WTC11 (cell line): ENCODE measurements around the gene SURF6. TPM values are rescaled to one million over a fixed set of nuclear protein-coding genes. Genes with fewer than 3 reads are reported as not detected.

Experiments
- ATF1 ChIP-seq: sonication (generic); formaldehyde crosslinking; IDR thresholded peaks from 2 replicates; pipeline ENCODE4 v1.8.1; 2023; ENCODE audit warnings: mild to moderate bottlenecking, moderate library complexity, missing genetic modification reagents
- ATF3 ChIP-seq: sonication (generic); formaldehyde crosslinking; conservative IDR thresholded peaks from 2 replicates; pipeline ENCODE4 v1.8.1; 2022; ENCODE audit warnings: mild to moderate bottlenecking, missing genetic modification reagents
- CDX4 ChIP-seq: fragments of 250-450 bp; sonication (Bioruptor Pico); IDR thresholded peaks from 2 replicates; pipeline ENCODE4 v1.9.0; 2021; ENCODE audit warnings: moderate library complexity, mild to moderate bottlenecking, inconsistent platforms, borderline replicate concordance
- E2F1 ChIP-seq: sonication (generic); formaldehyde crosslinking; IDR thresholded peaks from 2 replicates; pipeline ENCODE4 v1.8.0; 2022; ENCODE audit warnings: mild to moderate bottlenecking, missing genetic modification reagents
- ESRRA ChIP-seq: sonication (generic); formaldehyde crosslinking; IDR thresholded peaks from 2 replicates; pipeline ENCODE4 v1.8.1; 2022; ENCODE audit warnings: mild to moderate bottlenecking, missing genetic modification reagents, borderline replicate concordance
- ETV6 ChIP-seq: sonication (generic); formaldehyde crosslinking; IDR thresholded peaks from 2 replicates; pipeline ENCODE4 v1.8.1; 2022; ENCODE audit warnings: mild to moderate bottlenecking, missing genetic modification reagents
- GABPB1 ChIP-seq: sonication (generic); formaldehyde crosslinking; IDR thresholded peaks from 2 replicates; pipeline ENCODE4 v1.8.1; 2023; ENCODE audit warnings: mild to moderate bottlenecking, missing genetic modification reagents
- PRDM15 ChIP-seq: sonication (generic); formaldehyde crosslinking; IDR thresholded peaks from 2 replicates; pipeline ENCODE4 v1.8.0; 2022; ENCODE audit warnings: missing genetic modification reagents
- PREB ChIP-seq: sonication (generic); formaldehyde crosslinking; IDR thresholded peaks from 2 replicates; pipeline ENCODE4 v1.8.1; 2022; ENCODE audit warnings: mild to moderate bottlenecking, missing genetic modification reagents, moderate library complexity, borderline replicate concordance
- SOX15 ChIP-seq: fragments of 250-450 bp; sonication (Bioruptor Pico); IDR thresholded peaks from 2 replicates; pipeline ENCODE4 v1.9.0; 2021; ENCODE audit warnings: mild to moderate bottlenecking
- SP1 ChIP-seq: sonication (generic); formaldehyde crosslinking; conservative IDR thresholded peaks from 2 replicates; pipeline ENCODE4 v1.8.1; 2022; ENCODE audit warnings: missing genetic modification reagents
- TEAD4 ChIP-seq: sonication (generic); formaldehyde crosslinking; IDR thresholded peaks from 2 replicates; pipeline ENCODE4 v1.8.0; 2022; ENCODE audit warnings: mild to moderate bottlenecking, missing genetic modification reagents
- TP53 ChIP-seq: sonication (generic); formaldehyde crosslinking; IDR thresholded peaks from 2 replicates; pipeline ENCODE4 v1.8.1; 2023; ENCODE audit warnings: mild to moderate bottlenecking, missing genetic modification reagents
- ZNF232 ChIP-seq: sonication (generic); formaldehyde crosslinking; IDR thresholded peaks from 2 replicates; pipeline ENCODE4 v1.8.0; 2022; ENCODE audit warnings: mild to moderate bottlenecking, missing genetic modification reagents
- ZNF317 ChIP-seq: sonication (generic); formaldehyde crosslinking; IDR thresholded peaks from 2 replicates; pipeline ENCODE4 v1.8.1; 2023; ENCODE audit warnings: low read depth, mild to moderate bottlenecking, moderate library complexity, missing genetic modification reagents, borderline replicate concordance
- ZNF423 ChIP-seq: fragments of 250-450 bp; sonication (Bioruptor Pico); IDR thresholded peaks from 2 replicates; pipeline ENCODE4 v2.1.2; 2022; ENCODE audit warnings: mild to moderate bottlenecking, moderate library complexity
- ZNF425 ChIP-seq: fragments of 250-450 bp; sonication (Bioruptor Pico); conservative IDR thresholded peaks from 2 replicates; pipeline ENCODE4 v1.9.0; 2021; ENCODE audit warnings: mild to moderate bottlenecking
- total RNA-seq: library from RNA; stranded (reverse); gene quantifications from 3 replicates; pipeline ENCODE4 v1.2.3, GENCODE V29; 2021

The SURF6 gene
- total RNA-seq, 1 experiment from 2014 or later: 67.2 TPM

- TF ChIP-seq PRDM15 (no peak), PREB (CRISPR knock-in tag) (no peak), ZNF423 (CRISPR knock-in tag) (peak; percentile 23; the same call in 1 of the 2 replicates), SOX15 (CRISPR knock-in tag) (no peak), TP53 (CRISPR knock-in tag) (peak; percentile 80), ATF1 (CRISPR knock-in tag) (0 out of 2 replicates have a peak, but pooled peaks have one; percentile 65), ESRRA (peak; percentile 91; the same call in 1 of the 2 replicates), ETV6 (CRISPR knock-in tag) (peak; percentile 97), SP1 (CRISPR knock-in tag) (peak; percentile 98), E2F1 (no peak), ZNF317 (CRISPR knock-in tag) (no peak), GABPB1 (CRISPR knock-in tag) (peak; percentile 85), ATF3 (no peak), ZNF232 (CRISPR knock-in tag) (peak; percentile 80; the same call in 1 of the 2 replicates), ZNF425 (CRISPR knock-in tag) (0 out of 2 replicates have a peak, but pooled peaks have one; percentile 7), CDX4 (CRISPR knock-in tag) (no peak), TEAD4 (CRISPR knock-in tag) (no peak)
Observed at GRCh38 chr9:133335924-133336811, at the start of gene SURF6 (continued).
